Activated T-helper 17 cell treated with anti-CD3 and anti-CD28 coated beads, Interleukin-2, amount 50 U/mL, for 72 hours (primary cell): ENCODE results near the gene NXPH1. TPM values are rescaled to one million over a fixed set of nuclear protein-coding genes. Genes with fewer than 3 reads are reported as not detected.

Experiments used
- ATAC-seq: fragments of 150-1000 bp; cut with Tn5 transposase; replicated peaks from 2 replicates; pipeline ENCODE4 v1.10.0; 2021; ENCODE audit warnings: mild to moderate bottlenecking, moderate library complexity
- H3K27ac Mint-ChIP-seq: one replicate; pipeline ENCODE4 v1.8.0; 2022; ENCODE audit warnings: mixed read lengths
- H3K27me3 Mint-ChIP-seq: one replicate; pipeline ENCODE4 v1.8.0; 2022; ENCODE audit warnings: mixed read lengths
- H3K36me3 Mint-ChIP-seq: one replicate; pipeline ENCODE4 v1.8.0; 2022; ENCODE audit warnings: low read depth, mild to moderate bottlenecking, mixed read lengths
- H3K4me1 Mint-ChIP-seq: one replicate; pipeline ENCODE4 v1.8.0; 2022; ENCODE audit warnings: mixed read lengths
- H3K4me3 Mint-ChIP-seq: one replicate; pipeline ENCODE4 v1.8.0; 2022; ENCODE audit warnings: mild to moderate bottlenecking, mixed read lengths
- H3K9me3 Mint-ChIP-seq: one replicate; pipeline ENCODE4 v1.8.0; 2022; ENCODE audit warnings: mixed read lengths
- total RNA-seq, 2 donors: library from RNA; stranded (reverse); gene quantifications; one replicate each; pipeline ENCODE4 v1.2.3, GENCODE V29; 2022

Gene NXPH1
- total RNA-seq, 2 donors from 2014 or later: not detected

DNA sequence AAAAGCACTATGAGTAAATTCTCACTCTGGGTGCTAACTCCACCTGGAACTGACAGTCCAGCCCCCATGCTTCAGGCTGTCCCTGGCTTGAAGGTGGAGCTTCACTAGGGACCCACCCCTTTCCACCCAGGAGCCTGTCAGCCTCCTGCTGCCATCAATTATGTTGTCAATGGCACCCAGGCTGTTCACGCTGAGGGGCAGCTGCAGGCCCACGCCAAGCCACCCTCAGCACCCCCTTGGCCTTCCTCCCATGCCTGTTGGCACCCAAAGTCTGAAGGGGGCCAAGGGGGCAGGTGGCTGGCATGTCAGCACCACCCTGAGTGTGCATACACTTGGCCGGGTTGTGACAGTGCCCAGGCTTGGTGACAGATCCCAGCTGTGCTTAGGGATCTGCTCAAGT lies 149.3 kb downstream of the NXPH1 start:
- no peak for ATAC-seq
- H3K9me3 Mint-ChIP-seq: peaks cover 6% of the 10 kb centered on the region
- H3K36me3 Mint-ChIP-seq: no peaks in the 10 kb centered on the region
- H3K27ac Mint-ChIP-seq: no peak overlapping the region
- no peaks in the 10 kb centered on the region for H3K27me3 Mint-ChIP-seq
- no peak overlapping the region for H3K4me3 Mint-ChIP-seq
- no peaks in the 10 kb centered on the region for H3K4me1 Mint-ChIP-seq

DNA sequence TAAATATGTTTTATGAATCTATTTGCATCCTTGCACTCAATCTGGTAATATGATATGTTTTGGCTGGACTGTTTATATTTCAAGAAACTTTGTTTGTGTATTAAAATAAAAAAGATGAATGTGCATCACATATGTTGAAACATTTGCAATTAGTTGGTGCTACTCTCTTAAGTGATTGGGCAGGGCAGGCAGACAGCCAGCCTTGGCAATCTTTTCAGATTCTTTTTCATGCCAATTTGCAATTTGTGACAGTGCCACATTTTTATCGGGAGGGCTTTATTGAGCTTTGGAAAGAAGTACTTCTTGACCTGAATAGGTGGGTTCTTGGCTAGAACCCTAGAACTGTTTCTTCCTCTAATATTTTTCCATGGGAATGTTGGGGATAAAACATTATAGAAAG lies 152.2 kb downstream of the NXPH1 start:
- no peak overlapping the region for H3K27ac Mint-ChIP-seq
- H3K9me3 Mint-ChIP-seq: peaks cover 10% of the 10 kb centered on the region
- H3K4me1 Mint-ChIP-seq: no peaks in the 10 kb centered on the region
- no peaks in the 10 kb centered on the region for H3K36me3 Mint-ChIP-seq
- no peak overlapping the region for H3K4me3 Mint-ChIP-seq
- ATAC-seq: no peak
- no peaks in the 10 kb centered on the region for H3K27me3 Mint-ChIP-seq

DNA sequence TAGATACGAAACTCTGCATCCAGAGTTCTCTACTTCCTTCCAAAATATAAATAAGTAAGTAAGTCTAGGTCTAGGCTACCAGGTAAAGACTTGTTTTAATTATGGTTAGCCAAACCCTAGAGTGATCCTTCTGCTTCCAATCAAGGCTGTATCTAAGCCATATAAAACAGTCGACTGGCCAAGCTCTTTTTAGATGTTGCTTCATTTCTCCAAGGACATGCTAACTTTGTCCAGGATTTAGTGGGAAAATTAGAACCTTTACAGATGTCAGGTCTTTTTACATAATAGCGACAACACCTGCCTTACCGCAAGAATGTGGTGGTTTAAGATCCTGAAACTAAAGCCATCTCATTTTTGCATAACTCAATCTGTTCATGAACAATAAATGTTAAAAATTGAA lies 156.8 kb downstream of the NXPH1 start:
- no peak for ATAC-seq
- Mint-ChIP-seq H3K4me3 (no peak overlapping the region), H3K27ac (no peak overlapping the region), H3K36me3 (no peaks in the 10 kb centered on the region), H3K9me3 (peaks cover 10% of the 10 kb centered on the region), H3K4me1 (no peaks in the 10 kb centered on the region), H3K27me3 (no peaks in the 10 kb centered on the region)

DNA sequence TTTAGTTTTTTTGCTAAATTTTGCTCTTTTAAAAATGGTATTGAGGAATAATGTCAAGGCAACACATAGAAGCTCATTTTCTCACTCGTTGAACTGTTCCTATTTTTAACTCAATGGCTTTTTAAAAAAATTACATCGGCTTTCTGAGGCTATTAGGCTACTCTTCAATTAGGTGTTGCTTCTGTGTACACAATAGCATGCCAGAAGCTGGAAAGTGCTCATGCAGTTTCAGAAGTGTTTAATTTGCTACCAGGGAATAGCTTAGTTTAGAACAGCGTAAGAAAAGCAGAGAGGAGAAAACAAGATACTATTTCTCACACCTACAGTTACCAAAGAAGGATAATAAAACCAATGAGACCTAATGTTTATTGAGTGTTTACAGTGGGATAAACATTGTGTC lies 157.4 kb downstream of the NXPH1 start:
- Mint-ChIP-seq H3K4me3 (no peak overlapping the region), H3K9me3 (peaks cover 10% of the 10 kb centered on the region), H3K4me1 (no peaks in the 10 kb centered on the region), H3K36me3 (no peaks in the 10 kb centered on the region), H3K27ac (no peak overlapping the region), H3K27me3 (no peaks in the 10 kb centered on the region)
- no peak for ATAC-seq

DNA sequence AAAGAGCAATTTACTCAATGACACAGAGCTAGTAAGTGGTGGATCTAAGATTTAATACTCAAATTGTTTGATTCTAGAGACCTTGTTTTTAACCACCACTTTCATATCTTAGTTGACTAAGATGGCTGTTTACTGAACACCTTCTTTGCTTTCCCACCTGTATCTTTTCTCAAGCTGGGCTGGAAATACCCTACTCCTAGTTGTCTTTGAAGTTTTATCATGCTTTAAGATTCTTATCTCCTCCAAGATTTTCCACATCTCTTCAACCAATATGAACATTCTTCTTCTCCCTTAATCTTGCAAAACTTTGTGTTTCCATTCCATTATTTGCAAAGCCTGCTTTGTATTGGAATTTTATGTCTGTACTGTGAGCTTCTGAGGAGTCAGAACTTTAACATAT lies 157.9 kb downstream of the NXPH1 start:
- Mint-ChIP-seq H3K4me1 (no peaks in the 10 kb centered on the region), H3K36me3 (no peaks in the 10 kb centered on the region), H3K27me3 (no peaks in the 10 kb centered on the region), H3K27ac (no peak overlapping the region), H3K4me3 (no peak overlapping the region), H3K9me3 (peaks cover 5% of the 10 kb centered on the region)
- ATAC-seq: no peak

DNA sequence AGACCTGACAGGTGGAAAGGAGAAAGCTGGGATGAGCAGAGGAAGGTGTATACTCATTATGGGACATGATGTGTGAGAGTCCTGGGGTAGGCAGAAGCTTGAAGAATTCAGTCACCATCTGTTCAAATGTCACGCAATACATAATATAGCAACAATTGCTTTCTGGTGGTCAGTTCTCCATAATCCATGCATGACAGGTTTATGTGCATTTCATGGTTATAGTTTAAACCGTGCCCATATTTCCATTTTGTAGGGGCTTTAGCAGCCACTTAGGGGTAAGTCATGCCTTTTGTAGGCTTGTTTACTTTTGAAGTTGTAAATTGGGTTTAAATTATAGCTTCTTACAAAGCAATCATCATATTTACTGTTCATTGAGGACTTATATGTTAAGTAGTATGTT lies 158.8 kb downstream of the NXPH1 start:
- Mint-ChIP-seq H3K27me3 (no peaks in the 10 kb centered on the region), H3K4me1 (no peaks in the 10 kb centered on the region), H3K9me3 (peaks cover 8% of the 10 kb centered on the region), H3K4me3 (no peak overlapping the region), H3K27ac (no peak overlapping the region), H3K36me3 (no peaks in the 10 kb centered on the region)
- no peak for ATAC-seq

DNA sequence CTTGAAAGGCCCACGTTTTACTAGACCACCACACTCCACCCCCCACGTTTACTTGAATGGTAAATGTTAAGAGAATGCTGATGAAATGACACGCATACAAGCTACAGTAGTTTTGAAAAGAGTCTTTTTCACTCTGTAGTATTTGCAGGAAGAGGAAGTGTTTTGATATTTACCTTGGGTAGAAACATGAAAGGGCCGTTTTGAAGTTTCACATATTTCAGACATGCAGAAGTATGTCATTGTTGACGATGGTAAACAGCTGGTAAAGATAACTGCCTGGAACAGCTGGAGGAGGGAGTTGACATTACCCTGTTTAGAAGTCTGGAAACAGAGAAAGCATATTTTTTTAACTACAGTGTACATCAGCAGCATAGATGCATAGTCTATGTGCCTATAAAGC lies 160.7 kb downstream of the NXPH1 start:
- Mint-ChIP-seq H3K36me3 (no peaks in the 10 kb centered on the region), H3K27me3 (no peaks in the 10 kb centered on the region), H3K4me1 (no peaks in the 10 kb centered on the region), H3K9me3 (peaks cover 9% of the 10 kb centered on the region), H3K27ac (no peak overlapping the region), H3K4me3 (no peak overlapping the region)
- no peak for ATAC-seq

DNA sequence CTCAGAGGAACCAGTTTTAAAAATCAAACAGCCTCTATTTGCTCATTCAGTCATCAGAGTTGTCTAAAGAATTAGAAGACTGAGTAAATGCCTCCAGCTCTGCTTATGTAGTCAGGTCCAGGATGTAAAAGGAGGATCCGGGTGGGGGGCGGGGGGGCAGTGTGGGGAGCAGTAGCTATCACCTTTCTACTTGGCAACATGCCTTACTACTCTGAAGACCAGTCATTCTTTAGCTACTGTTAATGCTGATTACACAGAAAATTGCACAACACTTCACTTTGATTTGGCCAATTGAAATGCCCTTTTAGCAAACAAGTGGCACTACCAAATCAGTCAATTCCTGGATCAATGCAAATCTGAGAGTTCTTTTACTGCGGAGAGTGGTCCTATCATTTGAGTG lies 164.2 kb downstream of the NXPH1 start:
- H3K27ac Mint-ChIP-seq: no peak overlapping the region
- no peaks in the 10 kb centered on the region for H3K4me1 Mint-ChIP-seq
- no peaks in the 10 kb centered on the region for H3K27me3 Mint-ChIP-seq
- H3K4me3 Mint-ChIP-seq: no peak overlapping the region
- H3K36me3 Mint-ChIP-seq: no peaks in the 10 kb centered on the region
- peaks cover 5% of the 10 kb centered on the region for H3K9me3 Mint-ChIP-seq
- ATAC-seq: no peak

DNA sequence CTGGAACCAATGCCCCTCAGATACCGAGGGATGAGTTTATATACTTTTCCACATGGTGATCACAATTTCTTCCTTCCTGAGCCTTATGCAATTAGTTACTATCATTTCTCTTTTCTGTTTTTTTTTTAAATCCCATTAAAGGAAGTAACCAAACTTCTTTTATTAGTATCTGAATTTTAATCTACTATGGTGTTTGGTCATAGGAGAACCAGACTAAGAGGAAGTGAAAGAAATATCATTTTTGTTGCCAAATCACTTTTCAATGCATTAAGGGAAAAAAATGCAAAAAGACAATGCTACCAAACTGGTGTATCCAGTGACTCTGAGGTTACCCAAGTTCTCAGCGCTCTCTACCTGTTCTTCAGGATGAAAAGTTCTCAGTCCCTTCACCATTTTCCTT lies 167.7 kb downstream of the NXPH1 start:
- H3K9me3 Mint-ChIP-seq: peaks cover 5% of the 10 kb centered on the region
- H3K4me1 Mint-ChIP-seq: no peaks in the 10 kb centered on the region
- H3K36me3 Mint-ChIP-seq: no peaks in the 10 kb centered on the region
- no peak overlapping the region for H3K27ac Mint-ChIP-seq
- no peak overlapping the region for H3K4me3 Mint-ChIP-seq
- no peaks in the 10 kb centered on the region for H3K27me3 Mint-ChIP-seq
- no peak for ATAC-seq

DNA sequence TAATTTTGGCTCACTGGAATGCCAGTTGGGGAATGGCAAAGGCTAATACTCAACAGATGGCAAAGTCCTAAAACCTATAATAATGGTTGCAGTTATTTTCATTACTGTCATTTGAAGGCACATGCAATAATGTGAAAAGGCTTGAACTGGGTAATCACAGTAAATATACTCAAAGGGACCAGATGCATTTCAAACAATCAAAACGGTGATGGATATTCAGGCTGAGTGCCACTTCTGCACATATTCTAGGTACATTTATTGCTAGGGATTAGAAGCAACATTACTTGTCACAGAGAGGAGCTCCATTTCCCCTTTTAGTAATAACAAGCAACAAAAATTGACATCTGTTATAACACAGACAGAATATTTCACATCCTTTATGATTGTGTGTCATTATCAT lies 171.8 kb downstream of the NXPH1 start:
- no peaks in the 10 kb centered on the region for H3K27me3 Mint-ChIP-seq
- H3K9me3 Mint-ChIP-seq: peaks cover 3% of the 10 kb centered on the region
- no peak overlapping the region for H3K4me3 Mint-ChIP-seq
- no peak overlapping the region for H3K27ac Mint-ChIP-seq
- no peaks in the 10 kb centered on the region for H3K4me1 Mint-ChIP-seq
- ATAC-seq: no peak
- no peaks in the 10 kb centered on the region for H3K36me3 Mint-ChIP-seq

DNA sequence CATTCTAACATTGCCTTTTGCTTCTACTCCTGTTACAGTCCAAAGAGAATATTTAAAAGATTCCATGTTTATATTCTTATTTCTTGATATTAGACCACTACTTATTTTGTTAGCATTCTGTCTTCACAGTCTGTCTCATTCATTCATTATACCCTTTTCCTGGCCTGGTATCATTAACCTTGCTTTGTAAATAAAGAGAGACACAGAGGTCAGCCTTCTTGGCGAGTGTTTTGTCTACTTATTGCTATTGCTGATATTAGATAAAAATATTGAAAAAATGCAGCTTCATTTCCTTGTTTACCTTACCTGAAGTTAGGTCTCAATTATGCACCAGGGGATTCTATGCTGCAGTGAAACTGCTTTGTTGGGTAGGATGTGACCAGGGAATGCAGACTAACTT lies 179.2 kb downstream of the NXPH1 start:
- Mint-ChIP-seq H3K36me3 (no peaks in the 10 kb centered on the region), H3K27ac (no peak overlapping the region), H3K4me3 (no peak overlapping the region), H3K9me3 (peaks cover 2% of the 10 kb centered on the region), H3K4me1 (no peaks in the 10 kb centered on the region), H3K27me3 (no peaks in the 10 kb centered on the region)
- ATAC-seq: no peak

DNA sequence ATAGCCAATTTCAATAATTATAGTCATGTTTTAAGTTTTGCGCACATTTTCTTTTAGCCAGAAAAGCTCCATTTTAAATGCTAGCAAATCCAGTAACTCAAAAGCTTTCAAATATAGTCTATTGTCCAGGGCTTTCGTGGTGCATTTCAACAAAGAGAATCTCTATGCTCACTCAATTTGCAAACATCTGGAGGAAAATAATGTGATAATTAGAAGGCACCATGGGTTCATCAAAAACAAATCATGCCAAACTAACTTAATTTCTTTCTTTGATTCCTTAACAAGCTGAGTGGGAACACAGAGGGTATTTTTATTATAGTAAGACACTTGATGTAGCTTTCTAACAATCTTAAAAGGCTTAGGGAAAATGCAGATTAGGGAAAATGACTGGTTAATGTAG lies 179.8 kb downstream of the NXPH1 start:
- H3K9me3 Mint-ChIP-seq: no peaks in the 10 kb centered on the region
- H3K36me3 Mint-ChIP-seq: no peaks in the 10 kb centered on the region
- no peak for ATAC-seq
- no peaks in the 10 kb centered on the region for H3K27me3 Mint-ChIP-seq
- H3K4me3 Mint-ChIP-seq: no peak overlapping the region
- no peaks in the 10 kb centered on the region for H3K4me1 Mint-ChIP-seq
- no peak overlapping the region for H3K27ac Mint-ChIP-seq

DNA sequence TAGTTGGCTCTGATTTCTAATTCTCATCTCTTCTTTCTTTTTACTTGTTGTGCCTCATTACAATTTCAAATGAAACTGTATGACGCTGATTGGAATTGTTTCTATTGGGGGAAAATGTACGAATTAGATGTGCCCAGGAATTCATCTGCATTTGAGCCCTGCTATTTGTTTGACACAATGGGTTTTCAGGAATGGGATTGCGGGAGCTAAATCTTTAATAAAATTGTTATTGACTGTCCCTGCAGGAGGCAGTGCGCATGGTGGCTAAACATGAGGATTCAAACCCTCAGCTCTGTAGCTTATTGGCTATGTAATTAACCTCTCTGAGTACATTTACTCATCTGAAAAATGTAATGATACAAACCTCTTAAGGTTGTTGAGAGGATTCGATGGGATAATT lies 181.6 kb downstream of the NXPH1 start:
- no peaks in the 10 kb centered on the region for H3K27me3 Mint-ChIP-seq
- H3K4me1 Mint-ChIP-seq: no peaks in the 10 kb centered on the region
- ATAC-seq: no peak
- H3K9me3 Mint-ChIP-seq: no peaks in the 10 kb centered on the region
- no peak overlapping the region for H3K27ac Mint-ChIP-seq
- no peaks in the 10 kb centered on the region for H3K36me3 Mint-ChIP-seq
- H3K4me3 Mint-ChIP-seq: no peak overlapping the region

DNA sequence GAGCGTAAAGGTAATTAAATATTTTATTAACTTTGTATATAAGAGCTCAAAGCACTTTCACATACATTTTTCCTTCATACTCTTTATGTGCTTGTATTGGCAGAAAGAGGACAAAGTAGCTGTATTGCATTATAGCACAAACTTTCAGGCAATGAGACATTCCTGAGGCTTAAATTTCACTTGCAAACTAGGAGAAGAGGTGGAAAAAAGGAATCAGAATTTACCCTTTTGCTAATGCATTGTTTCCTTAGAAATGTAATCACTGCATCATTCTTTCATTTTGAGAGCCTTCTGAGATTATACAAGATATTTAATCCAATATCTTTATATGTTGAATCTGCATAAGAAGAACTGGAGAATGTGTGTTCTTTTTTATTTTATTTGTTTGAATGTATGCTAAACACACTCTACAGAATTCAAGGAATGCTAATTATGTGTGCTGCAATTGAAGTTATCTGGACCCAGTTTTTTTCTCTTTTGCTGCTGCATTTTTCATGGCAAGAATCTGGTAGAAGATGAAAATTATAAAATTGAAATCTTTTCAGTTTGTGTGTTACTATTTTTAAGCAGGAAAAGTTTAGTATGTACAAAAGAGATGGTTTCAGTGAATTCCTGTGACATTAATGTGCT lies 185.1 kb downstream of the NXPH1 start:
- H3K36me3 Mint-ChIP-seq: no peaks in the 10 kb centered on the region
- no peaks in the 10 kb centered on the region for H3K4me1 Mint-ChIP-seq
- H3K27me3 Mint-ChIP-seq: no peaks in the 10 kb centered on the region
- H3K27ac Mint-ChIP-seq: no peak overlapping the region
- H3K4me3 Mint-ChIP-seq: no peak overlapping the region
- no peak for ATAC-seq
- no peaks in the 10 kb centered on the region for H3K9me3 Mint-ChIP-seq

DNA sequence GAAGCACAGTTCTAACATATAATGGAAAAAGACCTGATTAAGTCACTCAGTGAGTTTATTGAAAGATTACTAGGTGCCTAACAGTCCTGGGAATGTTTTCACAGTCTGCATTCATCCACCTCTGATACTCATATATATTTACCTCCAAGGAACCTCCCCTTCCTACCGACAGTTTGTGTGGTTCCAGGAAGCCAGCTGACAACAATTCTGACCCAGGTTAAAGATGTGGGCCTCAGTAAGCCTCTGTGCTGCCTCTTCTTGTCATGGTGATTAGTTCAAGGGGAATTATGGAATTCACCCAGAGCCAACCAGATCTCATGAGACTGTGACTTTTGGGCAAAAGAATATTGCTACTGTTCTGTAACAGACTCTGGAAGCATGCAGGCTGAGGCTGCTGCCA lies 186.8 kb downstream of the NXPH1 start:
- no peak overlapping the region for H3K27ac Mint-ChIP-seq
- ATAC-seq: no peak
- H3K9me3 Mint-ChIP-seq: no peaks in the 10 kb centered on the region
- no peaks in the 10 kb centered on the region for H3K36me3 Mint-ChIP-seq
- no peak overlapping the region for H3K4me3 Mint-ChIP-seq
- H3K27me3 Mint-ChIP-seq: no peaks in the 10 kb centered on the region
- no peaks in the 10 kb centered on the region for H3K4me1 Mint-ChIP-seq

DNA sequence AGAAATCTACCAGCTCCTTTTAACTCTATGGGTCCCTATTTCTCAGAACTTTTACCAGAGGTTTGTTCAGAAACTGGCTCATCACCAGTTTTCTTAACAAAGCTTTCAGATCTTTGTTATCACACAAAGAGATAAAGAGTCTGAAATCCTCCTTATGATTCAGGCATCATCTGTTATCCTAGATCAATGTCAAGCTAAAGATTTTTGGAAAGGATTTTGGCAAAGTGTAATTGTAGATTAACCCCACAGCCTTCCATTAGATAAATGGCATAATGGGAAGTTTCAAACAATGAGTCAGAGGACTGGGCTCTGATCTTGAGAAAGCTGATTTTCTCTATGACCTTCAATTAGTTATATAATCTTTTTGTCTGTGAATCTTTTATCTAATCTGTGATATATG lies 192.2 kb downstream of the NXPH1 start:
- Mint-ChIP-seq H3K4me1 (no peaks in the 10 kb centered on the region), H3K9me3 (no peaks in the 10 kb centered on the region), H3K4me3 (no peak overlapping the region), H3K27ac (no peak overlapping the region), H3K27me3 (no peaks in the 10 kb centered on the region), H3K36me3 (no peaks in the 10 kb centered on the region)
- no peak for ATAC-seq
